NCI-H2029 (cell line): Measurements from ENCODE around the gene KLK8.
"Not testable (repeated sequence)": the region's sequence is repeated elsewhere in the genome, so short reads cannot be mapped to it uniquely, and the experiment has no call there.

ENCODE experiments used
- DNase-seq: peaks from one replicate; lab custom pipeline; 2025; lab: John Stamatoyannopoulos, UW

The KLK8 gene

GRCh38 chr19:51016798-51017683, 15.6 kb upstream of the KLK8 start:
- DNase-seq, result peak; percentile 65

GRCh38 chr19:51015691-51016267, 14.4 kb upstream of the KLK8 start:
- DNase-seq, result no peak

GRCh38 chr19:51014242-51014641, 12.8 kb upstream of the KLK8 start:
- no peak for DNase-seq

GRCh38 chr19:51012661-51013190, 11.3 kb upstream of the KLK8 start:
- DNase-seq, result no peak

GRCh38 chr19:51010066-51010795, 8.8 kb upstream of the KLK8 start:
- DNase-seq, result no peak

- no peak for DNase-seq
Measured at GRCh38 chr19:51009061-51009891, 7.9 kb upstream of the KLK8 start.

GRCh38 chr19:51007488-51007887, 6.1 kb upstream of the KLK8 start:
- no peak for DNase-seq

GRCh38 chr19:51006406-51006805, 5.0 kb upstream of the KLK8 start:
- DNase-seq, result no peak

GRCh38 chr19:51005248-51005647, 3.8 kb upstream of the KLK8 start:
- no peak for DNase-seq

- no peak for DNase-seq
Measured at GRCh38 chr19:51003316-51003715, 1.9 kb upstream of the KLK8 start.

- peak; percentile 47 for DNase-seq
Measured at GRCh38 chr19:51002542-51003311, 1.3 kb upstream of the KLK8 start.

- DNase-seq, result no peak
Measured at GRCh38 chr19:51002089-51002532, 707 bp upstream of the KLK8 start.

- no peak for DNase-seq
Measured at GRCh38 chr19:51000981-51001380, 423 bp downstream of the KLK8 start.

GRCh38 chr19:51000426-51000825, 978 bp downstream of the KLK8 start:
- no peak for DNase-seq

GRCh38 chr19:50998686-50999085, 2.7 kb downstream of the KLK8 start:
- no peak for DNase-seq

- no peak for DNase-seq
Measured at GRCh38 chr19:50998061-50998460, 3.3 kb downstream of the KLK8 start.

- DNase-seq, result no peak
Measured at GRCh38 chr19:50994129-50994528, 7.3 kb downstream of the KLK8 start.

- no peak for DNase-seq
Measured at GRCh38 chr19:50992666-50993035, 8.8 kb downstream of the KLK8 start.

GRCh38 chr19:50984416-50984815, 17.0 kb downstream of the KLK8 start:
- DNase-seq, result not testable (repeated sequence)

- DNase-seq, result no peak
Measured at GRCh38 chr19:50983625-50984292, 17.6 kb downstream of the KLK8 start, which contains the start of gene KLK7. Gene KLK7, minus strand, starts transcription at chr19:50983917. Its CDS starts 1,518 bp downstream, at chr19:50982399.
